AG20443 (cell line): ENCODE results near the gene TMPRSS9.

Source experiments
- DNase-seq: peaks from one replicate; pipeline ENCODE4 v3.0.0; 2012; ENCODE audit warnings: low spot score, mixed read lengths

The TMPRSS9 gene

DNA sequence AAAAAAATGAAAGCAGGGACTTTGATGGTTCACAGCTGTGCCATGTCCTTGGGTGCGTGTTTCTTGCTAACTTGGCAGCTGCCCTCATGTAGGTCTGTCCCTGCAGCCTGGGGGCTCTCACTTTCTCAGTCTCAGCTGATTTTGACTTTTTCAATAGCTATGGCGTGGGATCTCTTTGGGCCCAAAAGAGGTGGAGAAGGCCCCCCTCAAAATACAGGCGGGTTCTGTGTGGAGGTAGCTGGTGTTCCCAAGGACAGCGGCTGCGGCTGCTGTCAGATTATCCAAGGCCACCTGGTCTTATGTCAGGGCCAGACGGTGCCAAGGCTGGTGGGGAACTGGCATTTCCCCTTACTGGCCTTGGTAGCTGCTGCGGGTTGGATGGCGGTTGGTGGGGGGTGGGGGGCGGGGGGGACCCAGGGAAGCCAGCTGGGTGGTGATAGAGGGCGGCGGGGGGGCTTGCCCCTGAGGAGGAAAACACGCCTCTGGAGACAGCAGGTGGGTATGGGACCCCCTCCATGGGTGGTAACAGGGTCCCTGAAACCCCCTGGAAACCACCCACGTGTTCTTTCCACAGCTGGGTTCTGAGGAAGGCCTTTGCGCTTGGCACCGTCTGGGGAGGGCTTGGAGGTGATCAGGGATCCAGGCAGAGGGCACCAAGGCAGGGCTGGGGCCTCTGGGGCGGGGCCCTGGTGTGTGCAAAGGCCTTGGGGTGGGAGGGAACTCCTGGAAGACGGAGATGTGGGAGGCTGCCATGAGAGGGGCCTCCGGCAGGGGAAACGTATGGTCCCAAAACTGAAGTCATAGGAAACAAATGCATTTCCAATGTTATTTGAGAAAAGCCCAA is 63.2 kb downstream of the TMPRSS9 start:
- no peak for DNase-seq

DNA sequence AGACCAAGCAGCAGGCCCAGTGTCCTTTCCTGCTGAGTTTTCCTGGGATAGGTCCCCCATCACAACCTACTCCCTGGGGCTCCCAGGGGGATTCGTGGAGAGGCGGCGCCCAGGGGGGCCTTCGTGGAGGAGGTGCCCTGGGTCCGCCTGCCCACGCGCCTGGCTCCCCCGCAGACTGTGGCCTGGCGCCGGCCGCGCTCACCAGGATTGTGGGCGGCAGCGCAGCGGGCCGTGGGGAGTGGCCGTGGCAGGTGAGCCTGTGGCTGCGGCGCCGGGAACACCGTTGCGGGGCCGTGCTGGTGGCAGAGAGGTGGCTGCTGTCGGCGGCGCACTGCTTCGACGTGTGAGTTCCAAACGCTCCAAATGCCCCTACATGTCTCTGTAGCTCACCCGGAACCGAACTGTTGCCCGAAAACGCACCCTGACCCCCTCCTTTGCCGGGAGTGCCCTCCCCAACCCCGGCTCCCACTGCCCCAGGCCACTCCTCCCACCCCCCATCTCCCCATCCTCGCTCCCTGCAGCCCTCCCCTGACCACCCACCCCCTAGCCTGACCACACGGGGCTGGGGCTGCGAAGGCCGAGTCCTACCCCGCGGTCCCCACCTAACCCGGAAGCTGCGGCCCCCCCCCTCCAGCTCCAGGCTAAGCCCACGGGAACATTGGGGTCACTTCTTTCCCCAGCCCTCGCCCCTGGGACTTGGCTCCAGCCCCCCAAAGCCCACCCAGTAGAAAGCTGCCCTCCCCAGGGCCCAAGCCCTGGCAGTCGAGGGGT is 64.0 kb downstream of the TMPRSS9 start:
- DNase-seq = no peak

GRCh38 chr19:2424686-2425621 is 64.9 kb downstream of the TMPRSS9 start:
- DNase-seq = peak; percentile 92

GRCh38 chr19:2425622-2426581 is 65.8 kb downstream of the TMPRSS9 start:
- no peak for DNase-seq

DNA sequence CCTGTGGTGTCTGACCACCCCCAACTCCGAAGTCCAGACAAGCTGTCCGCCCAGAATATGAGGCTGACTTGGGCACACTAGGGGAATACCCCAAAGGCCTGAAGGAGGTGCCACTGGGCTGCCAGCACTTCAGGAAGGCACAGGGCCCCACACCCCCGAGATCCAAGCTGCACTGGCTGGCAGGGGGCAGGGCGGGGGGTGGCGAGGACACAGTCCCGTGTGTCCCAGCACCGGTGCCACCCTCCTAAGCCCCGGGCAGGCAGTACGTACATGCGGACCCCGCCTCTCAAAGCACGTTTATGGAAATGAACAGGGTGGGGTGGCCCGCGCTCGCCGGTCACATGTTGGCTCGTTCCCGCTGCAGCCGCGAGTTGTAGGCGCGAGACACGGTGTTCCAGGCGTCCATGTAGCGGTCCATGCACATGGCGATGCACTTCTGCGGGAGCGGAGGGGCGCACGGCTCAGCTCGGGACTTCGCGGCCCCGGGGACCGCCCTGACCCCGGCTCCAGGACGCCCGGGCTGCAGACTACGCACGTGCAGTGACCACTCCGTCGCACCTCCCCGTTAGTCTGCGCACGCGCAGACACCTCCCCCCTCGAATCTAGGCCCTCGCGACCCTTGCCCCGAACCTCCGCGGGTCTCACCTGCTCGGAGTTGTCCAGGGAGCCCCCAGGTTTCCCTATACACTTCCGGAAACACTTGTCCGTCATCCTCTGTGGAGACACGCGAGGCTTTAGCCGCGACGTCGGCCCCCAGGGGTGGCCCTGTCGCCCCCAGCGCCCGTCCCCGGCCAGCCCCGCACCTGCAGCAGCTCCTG is 66.8 kb downstream of the TMPRSS9 start:
- DNase-seq = peak; percentile 84

DNA sequence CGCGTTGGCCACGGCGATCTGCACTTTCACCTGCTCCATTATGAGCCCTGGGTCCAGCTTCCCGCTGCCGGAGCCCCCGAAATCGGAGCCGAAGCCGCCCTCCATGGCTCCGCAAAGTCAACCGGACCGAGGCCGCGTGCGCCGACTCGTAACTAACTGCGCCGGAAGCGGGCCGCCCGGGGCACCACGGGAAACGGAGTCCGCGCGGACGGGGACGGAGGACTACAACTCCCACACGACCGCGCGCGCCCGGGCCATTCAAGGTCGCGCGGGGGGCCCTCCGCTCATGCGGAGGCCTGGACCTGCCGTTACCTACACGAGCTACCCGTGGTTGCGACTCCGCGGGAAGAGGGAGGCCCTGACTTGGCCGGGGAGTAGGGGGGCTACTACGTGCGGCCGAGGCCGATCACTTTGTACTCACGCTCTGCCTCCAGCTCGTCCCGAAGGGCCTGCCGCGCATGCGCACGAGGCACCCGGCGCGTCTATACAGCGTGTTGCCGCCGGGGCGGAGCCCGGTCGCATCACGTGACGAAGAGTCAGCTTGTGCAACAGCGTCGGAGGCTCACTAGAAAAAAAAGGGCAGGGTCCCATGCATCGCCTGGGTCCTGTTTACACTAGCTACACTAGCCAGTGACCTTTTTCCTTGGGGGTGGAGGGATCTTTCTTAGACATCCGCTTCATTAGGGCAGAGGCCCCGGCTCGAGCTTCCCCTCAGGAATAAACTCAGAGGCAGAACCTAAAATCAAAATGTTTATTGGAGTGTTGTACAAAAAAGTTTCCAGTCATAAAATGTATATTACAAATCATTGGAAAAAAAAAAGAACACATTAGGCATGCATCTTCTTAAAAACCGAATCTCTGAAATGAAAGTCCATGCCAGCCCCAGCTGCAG is 67.6 kb downstream of the TMPRSS9 start, which contains the start of gene TIMM13:
TSS of gene TIMM13 (minus strand) at position 158 of the 892 bp plus-strand sequence. CDS start at position 105, 53 bp downstream.
- DNase-seq = peak; percentile 98

DNA sequence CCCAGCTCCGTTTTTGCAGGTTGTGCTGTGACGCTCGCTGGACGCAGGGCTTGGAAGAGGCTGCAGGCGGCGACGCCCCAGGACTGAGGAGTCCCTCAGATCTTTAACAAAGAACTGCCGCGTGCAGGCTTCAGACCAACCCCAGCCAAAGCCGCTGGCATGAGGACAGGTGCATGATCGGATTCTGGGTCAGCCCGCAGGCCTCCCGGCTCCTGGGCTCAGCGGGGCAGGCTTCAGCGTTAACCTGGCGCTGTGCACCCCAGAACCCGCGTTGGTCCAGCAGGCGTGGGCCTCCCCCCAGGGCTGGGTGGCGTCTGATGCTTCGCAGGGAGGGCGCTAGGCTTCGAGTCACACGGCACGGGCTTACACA is 68.2 kb downstream of the TMPRSS9 start:
- DNase-seq = peak; percentile 43

- DNase-seq = no peak
Measured at GRCh38 chr19:2428756-2429711, 69.0 kb downstream of the TMPRSS9 start.

GRCh38 chr19:2429917-2430535 is 70.0 kb downstream of the TMPRSS9 start:
- DNase-seq = no peak

DNA sequence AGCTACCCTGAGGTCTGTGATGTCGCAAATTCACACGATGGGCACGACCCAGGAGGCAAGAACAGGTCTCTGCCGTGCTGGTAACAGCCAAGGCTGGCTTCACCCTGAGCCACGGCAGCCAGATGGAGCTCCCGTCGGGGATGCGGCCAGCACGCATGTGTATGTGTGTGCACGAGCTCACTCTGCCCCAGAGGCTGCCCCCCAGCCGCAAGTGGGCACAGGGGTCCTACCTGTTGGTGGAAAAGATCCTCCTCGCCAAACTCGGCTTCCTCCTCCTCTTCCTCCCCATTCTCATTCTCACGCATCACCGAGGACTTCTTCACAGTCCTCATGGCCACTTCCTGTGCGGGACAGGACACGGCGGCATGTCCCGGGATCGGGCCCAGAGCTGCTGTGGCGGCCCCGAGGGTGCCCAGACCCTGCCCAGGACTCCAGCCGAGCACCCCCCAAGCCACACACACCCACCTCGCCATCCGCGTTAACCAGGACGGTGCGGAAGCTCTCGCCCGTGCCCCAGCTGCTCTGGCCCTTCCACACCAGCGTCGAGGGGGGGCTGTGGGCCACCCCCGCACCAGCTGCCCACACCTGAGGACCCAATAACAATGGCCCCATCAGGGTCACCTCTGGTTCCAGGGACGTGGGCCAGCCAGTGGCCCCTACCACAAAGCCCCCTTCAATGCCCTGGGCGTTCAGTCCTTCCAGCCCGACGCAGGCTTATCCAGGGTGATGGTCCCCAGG is 71.4 kb downstream of the TMPRSS9 start:
- no peak for DNase-seq

DNA sequence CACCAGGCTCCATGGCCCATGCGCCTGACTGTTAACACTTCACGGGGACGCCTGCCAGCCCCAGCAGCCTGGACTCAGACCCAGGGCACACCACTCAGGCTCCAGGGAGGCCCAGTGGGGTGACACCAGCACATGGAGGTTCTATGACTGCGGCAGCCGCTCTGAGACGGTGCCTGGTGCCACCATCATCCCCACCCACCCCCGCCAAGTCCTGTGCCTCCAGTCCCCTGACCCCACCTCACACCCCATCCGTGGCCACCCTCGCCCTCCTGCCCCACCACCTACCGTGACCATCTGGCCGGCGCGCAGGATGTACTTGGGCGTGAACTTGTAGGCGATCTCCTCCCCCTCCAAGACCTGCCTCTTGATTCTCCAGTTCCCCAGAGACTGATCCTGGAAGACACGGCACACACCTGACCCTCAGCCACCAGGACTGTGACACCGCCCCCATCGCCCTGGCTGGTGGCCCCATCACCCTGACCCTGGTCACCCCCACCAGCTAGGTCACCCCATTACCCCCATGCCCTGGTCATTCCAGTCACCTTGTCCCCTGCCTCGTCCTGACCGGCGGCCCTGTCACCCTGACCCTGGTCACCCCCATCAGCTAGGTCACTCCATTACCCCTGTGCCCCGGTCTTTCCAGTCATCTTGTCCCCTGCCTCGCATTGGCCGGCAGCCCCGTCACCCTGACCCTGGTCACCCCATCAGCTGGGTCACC is 72.2 kb downstream of the TMPRSS9 start:
- no peak for DNase-seq

DNA sequence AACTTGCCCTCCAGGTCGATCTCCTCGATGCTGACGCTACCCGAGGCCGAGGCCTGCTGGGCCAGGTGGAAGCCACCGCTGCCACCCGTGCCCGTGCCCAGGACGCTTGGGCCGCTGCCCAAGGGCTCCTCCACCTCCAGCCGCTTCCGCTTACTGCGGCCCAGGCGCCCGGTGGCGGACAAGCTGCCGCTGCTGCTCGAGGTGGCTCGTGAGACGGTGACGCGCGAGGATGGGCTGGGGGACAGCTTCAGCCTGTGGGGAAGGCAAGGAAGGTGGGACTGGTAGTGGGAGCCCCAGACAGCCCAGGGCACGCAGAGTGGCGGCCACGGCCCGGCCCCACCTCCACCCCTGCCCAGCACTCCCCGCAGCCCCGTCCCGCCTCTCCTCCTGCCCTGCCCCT is 73.8 kb downstream of the TMPRSS9 start:
- no peak for DNase-seq

GRCh38 chr19:2434267-2434666 is 74.2 kb downstream of the TMPRSS9 start:
- DNase-seq = no peak

DNA sequence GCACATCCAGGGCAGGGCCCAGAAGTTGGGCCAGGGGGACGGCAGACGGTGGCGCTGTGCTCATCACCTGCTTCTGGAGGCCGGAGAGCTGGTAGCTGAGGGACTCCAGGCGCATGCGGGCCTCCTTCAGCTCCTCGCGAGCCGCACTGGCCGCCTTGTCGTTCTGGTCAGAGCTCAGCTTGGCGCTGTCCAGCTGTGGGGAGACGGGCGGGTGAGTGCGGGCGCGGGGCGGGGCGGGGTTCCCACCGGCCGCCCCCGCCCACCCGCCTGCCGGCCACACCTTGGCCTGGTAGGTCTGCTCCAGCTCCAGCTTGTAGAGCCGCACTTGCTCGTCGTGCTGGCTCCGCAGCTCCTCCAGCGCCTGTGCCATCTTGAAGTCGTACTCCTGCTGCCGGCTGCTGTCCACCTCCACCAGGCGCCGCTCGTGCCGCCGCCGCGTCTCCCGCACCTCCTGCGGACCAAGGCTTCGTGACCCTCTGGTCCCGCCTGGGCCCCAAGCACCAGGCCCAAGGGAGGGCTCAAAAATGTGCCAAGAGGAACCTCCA is 74.7 kb downstream of the TMPRSS9 start:
- DNase-seq = no peak

GRCh38 chr19:2436384-2436783 is 76.3 kb downstream of the TMPRSS9 start:
- DNase-seq = no peak

GRCh38 chr19:2436926-2437325 is 76.9 kb downstream of the TMPRSS9 start:
- no peak for DNase-seq
